22Rv1 (cell line): ENCODE data around the gene NOL4L.

Source experiments
- CTCF ChIP-seq: fragments of 450-650 bp; IDR thresholded peaks from 2 replicates; pipeline ENCODE4 v1.5.1; 2017; ENCODE audit warnings: mild to moderate bottlenecking
- ZFX ChIP-seq: fragments of 450-650 bp; IDR thresholded peaks from 2 replicates; pipeline ENCODE4 v1.6.1; 2017; ENCODE audit warnings: antibody characterized with exemption, borderline replicate concordance

- TF ChIP-seq CTCF (no peak), ZFX (no peak)
Measured at GRCh38 chr20:32468860-32469259, 116.3 kb downstream of the NOL4L start.
